Activated T-helper 1 cell treated with anti-CD3 and anti-CD28 coated beads, Interleukin-12 subunit alpha, Interleukin-12 subunit beta, Interleukin-2, Interleukin-4 antibody, amounts not matched to agents 30 ng/mL and 10 ng/mL and 1 ng/mL, durations not matched to agents 14 hours and 24 hours and 36 hours (primary cell): ENCODE results near the gene CPLANE1. TPM values are rescaled to one million over a fixed set of nuclear protein-coding genes. Genes with fewer than 3 reads are reported as not detected.
"Not testable (repeated sequence)": the region's sequence is repeated elsewhere in the genome, so short reads cannot be mapped to it uniquely, and the experiment has no call there.

ENCODE experiments used
- DNase-seq: peaks from one replicate; pipeline ENCODE4 v3.0.0; 2021; ENCODE audit warnings: low spot score
- H3K27ac Mint-ChIP-seq: one replicate; pipeline ENCODE4 v1.8.0; 2021; ENCODE audit warnings: mild to moderate bottlenecking, mixed read lengths
- H3K27me3 Mint-ChIP-seq: one replicate; pipeline ENCODE4 v1.8.0; 2022; ENCODE audit warnings: mild to moderate bottlenecking, moderate library complexity, mixed read lengths; ENCODE audit not compliant: insufficient read depth
- H3K36me3 Mint-ChIP-seq: one replicate; pipeline ENCODE4 v1.8.0; 2021; ENCODE audit warnings: low read depth, mixed read lengths
- H3K4me1 Mint-ChIP-seq: one replicate; pipeline ENCODE4 v1.8.0; 2021; ENCODE audit warnings: low read depth, mixed read lengths
- H3K4me3 Mint-ChIP-seq: one replicate; pipeline ENCODE4 v1.8.0; 2021; ENCODE audit warnings: mild to moderate bottlenecking, moderate library complexity, mixed read lengths
- H3K9me3 Mint-ChIP-seq: one replicate; pipeline ENCODE4 v1.8.0; 2021; ENCODE audit warnings: mixed read lengths
- intact Hi-C: fragments of 100-400 bp; cut with micrococcal nuclease; formaldehyde crosslinking; loops from one replicate; pipeline ENCODE4 v1.15.1; 2024
- total RNA-seq: library from RNA; stranded (reverse); gene quantifications from 2 replicates; pipeline ENCODE4 v1.2.3, GENCODE V29; 2022

CPLANE1 gene
- total RNA-seq: 5.5 and 7.7 TPM in 2 replicates

GRCh38 chr5:37248970-37249814 is at the start of gene CPLANE1:
CPLANE1 (minus strand) TSS chr5:37249376; CDS start chr5:37247698, 1,678 bp downstream.
- intact Hi-C loops: loop anchor here (1.0 to 5.0 kb wide), 4 partner anchors 52 to 199 kb away; partner anchors contain the start of gene NUP155
- Mint-ChIP-seq H3K27ac (peak within 1 kb of the TSS; percentile 71), H3K4me1 (peaks cover 12% of the 10 kb centered on the region), H3K27me3 (no peaks in the 10 kb centered on the region), H3K36me3 (peaks cover 2% of the 10 kb centered on the region), H3K4me3 (peak within 1 kb of the TSS; percentile 88), H3K9me3 (peaks cover under 1% of the 10 kb centered on the region)
- peak; percentile 51 for DNase-seq

GRCh38 chr5:37296313-37296712 is 47.1 kb upstream of the CPLANE1 start:
- H3K4me3 Mint-ChIP-seq, DNase-seq, H3K27me3 Mint-ChIP-seq, H3K27ac Mint-ChIP-seq, intact Hi-C loops, H3K9me3 Mint-ChIP-seq, H3K4me1 Mint-ChIP-seq: not testable (repeated sequence)
- peaks cover 30% of the 10 kb centered on the region for H3K36me3 Mint-ChIP-seq

GRCh38 chr5:37283214-37283820 is 34.1 kb upstream of the CPLANE1 start:
- no peaks in the 10 kb centered on the region for H3K4me1 Mint-ChIP-seq
- DNase-seq: no peak
- H3K27me3 Mint-ChIP-seq: no peaks in the 10 kb centered on the region
- no peak overlapping the region for H3K4me3 Mint-ChIP-seq
- intact Hi-C loops: no loop called here
- peaks cover 35% of the 10 kb centered on the region for H3K9me3 Mint-ChIP-seq
- peaks cover 9% of the 10 kb centered on the region for H3K36me3 Mint-ChIP-seq
- H3K27ac Mint-ChIP-seq: no peak overlapping the region

GRCh38 chr5:37275511-37275910 is 26.3 kb upstream of the CPLANE1 start:
- Mint-ChIP-seq H3K9me3 (peaks cover 12% of the 10 kb centered on the region), H3K36me3 (peaks cover 1% of the 10 kb centered on the region), H3K4me1 (no peaks in the 10 kb centered on the region), H3K27me3 (no peaks in the 10 kb centered on the region), H3K27ac (no peak overlapping the region), H3K4me3 (no peak overlapping the region)
- DNase-seq: no peak
- intact Hi-C loops: no loop called here

GRCh38 chr5:37272511-37272910 is 23.3 kb upstream of the CPLANE1 start:
- intact Hi-C loops: no loop called here
- Mint-ChIP-seq H3K4me1 (no peaks in the 10 kb centered on the region), H3K36me3 (no peaks in the 10 kb centered on the region), H3K27me3 (no peaks in the 10 kb centered on the region), H3K9me3 (peaks cover 7% of the 10 kb centered on the region), H3K27ac (no peak overlapping the region), H3K4me3 (no peak overlapping the region)
- DNase-seq: no peak

- H3K27ac Mint-ChIP-seq, H3K4me3 Mint-ChIP-seq, intact Hi-C loops, H3K27me3 Mint-ChIP-seq, H3K4me1 Mint-ChIP-seq, H3K36me3 Mint-ChIP-seq, DNase-seq: not testable (repeated sequence)
- H3K9me3 Mint-ChIP-seq: peaks cover 14% of the 10 kb centered on the region
Measured at GRCh38 chr5:37268100-37268499, 18.9 kb upstream of the CPLANE1 start.

GRCh38 chr5:37255774-37256358 is 6.7 kb upstream of the CPLANE1 start:
- H3K27ac Mint-ChIP-seq: no peak overlapping the region
- intact Hi-C loops: no loop called here

GRCh38 chr5:37254581-37254980 is 5.4 kb upstream of the CPLANE1 start:
- no peak for DNase-seq
- H3K4me1 Mint-ChIP-seq: peaks cover 10% of the 10 kb centered on the region
- H3K9me3 Mint-ChIP-seq: peaks cover 7% of the 10 kb centered on the region
- no peaks in the 10 kb centered on the region for H3K27me3 Mint-ChIP-seq
- H3K36me3 Mint-ChIP-seq: peaks cover 2% of the 10 kb centered on the region
- intact Hi-C loops: loop anchor here (5.0 kb wide), 1 partner anchor 33 kb away; no protein-coding TSS in a partner anchor
- H3K4me3 Mint-ChIP-seq: no peak overlapping the region
- no peak overlapping the region for H3K27ac Mint-ChIP-seq

More at GRCh38 chr5:37255774-37256358, 6.7 kb upstream of the CPLANE1 start:
- Mint-ChIP-seq H3K4me1 (peaks cover under 1% of the 10 kb centered on the region), H3K27me3 (no peaks in the 10 kb centered on the region), H3K4me3 (no peak overlapping the region), H3K9me3 (peaks cover 7% of the 10 kb centered on the region), H3K36me3 (no peaks in the 10 kb centered on the region)
- DNase-seq: no peak

- Mint-ChIP-seq H3K27me3 (no peaks in the 10 kb centered on the region), H3K36me3 (peaks cover 2% of the 10 kb centered on the region), H3K9me3 (peaks cover 7% of the 10 kb centered on the region), H3K27ac (no peak overlapping the region), H3K4me1 (peaks cover 12% of the 10 kb centered on the region), H3K4me3 (no peak overlapping the region)
- no peak for DNase-seq
- intact Hi-C loops: loop anchor here (5.0 kb wide), 1 partner anchor 36 kb away; no protein-coding TSS in a partner anchor
Measured at GRCh38 chr5:37251665-37252064, 2.5 kb upstream of the CPLANE1 start.

GRCh38 chr5:37249815-37250164 is 614 bp upstream of the CPLANE1 start:
- intact Hi-C loops: loop anchor here (1.0 to 5.0 kb wide), 5 partner anchors 38 to 199 kb away; partner anchors contain the start of gene NUP155

GRCh38 chr5:37248421-37248969 is 681 bp downstream of the CPLANE1 start:
- no peaks in the 10 kb centered on the region for H3K27me3 Mint-ChIP-seq
- intact Hi-C loops: loop anchor here (2.0 to 5.0 kb wide), 3 partner anchors 51 to 136 kb away; partner anchors contain the start of gene NUP155
- H3K9me3 Mint-ChIP-seq: no peaks in the 10 kb centered on the region
- H3K27ac Mint-ChIP-seq: no peak overlapping the region
- no peak for DNase-seq
- H3K36me3 Mint-ChIP-seq: peaks cover 2% of the 10 kb centered on the region
- peak overlapping the region; percentile 79 for H3K4me3 Mint-ChIP-seq
- H3K4me1 Mint-ChIP-seq: peaks cover 12% of the 10 kb centered on the region

More at GRCh38 chr5:37249815-37250164, 614 bp upstream of the CPLANE1 start:
- Mint-ChIP-seq H3K4me1 (peaks cover 12% of the 10 kb centered on the region), H3K9me3 (peaks cover 6% of the 10 kb centered on the region), H3K27ac (peak overlapping the region; percentile 71), H3K4me3 (peak overlapping the region; percentile 88), H3K36me3 (peaks cover 2% of the 10 kb centered on the region), H3K27me3 (no peaks in the 10 kb centered on the region)
- DNase-seq: no peak

GRCh38 chr5:37247496-37247895 is 1.7 kb downstream of the CPLANE1 start:
- Mint-ChIP-seq H3K4me1 (peaks cover 12% of the 10 kb centered on the region), H3K27me3 (no peaks in the 10 kb centered on the region), H3K36me3 (peaks cover 2% of the 10 kb centered on the region), H3K9me3 (no peaks in the 10 kb centered on the region), H3K27ac (no peak overlapping the region), H3K4me3 (peak overlapping the region; percentile 79)
- DNase-seq: no peak
- intact Hi-C loops: loop anchor here (5.0 kb wide), 1 partner anchor 50 kb away; no protein-coding TSS in a partner anchor
